ENCODE results near the gene FSIP2.

The FSIP2 gene, protein sequence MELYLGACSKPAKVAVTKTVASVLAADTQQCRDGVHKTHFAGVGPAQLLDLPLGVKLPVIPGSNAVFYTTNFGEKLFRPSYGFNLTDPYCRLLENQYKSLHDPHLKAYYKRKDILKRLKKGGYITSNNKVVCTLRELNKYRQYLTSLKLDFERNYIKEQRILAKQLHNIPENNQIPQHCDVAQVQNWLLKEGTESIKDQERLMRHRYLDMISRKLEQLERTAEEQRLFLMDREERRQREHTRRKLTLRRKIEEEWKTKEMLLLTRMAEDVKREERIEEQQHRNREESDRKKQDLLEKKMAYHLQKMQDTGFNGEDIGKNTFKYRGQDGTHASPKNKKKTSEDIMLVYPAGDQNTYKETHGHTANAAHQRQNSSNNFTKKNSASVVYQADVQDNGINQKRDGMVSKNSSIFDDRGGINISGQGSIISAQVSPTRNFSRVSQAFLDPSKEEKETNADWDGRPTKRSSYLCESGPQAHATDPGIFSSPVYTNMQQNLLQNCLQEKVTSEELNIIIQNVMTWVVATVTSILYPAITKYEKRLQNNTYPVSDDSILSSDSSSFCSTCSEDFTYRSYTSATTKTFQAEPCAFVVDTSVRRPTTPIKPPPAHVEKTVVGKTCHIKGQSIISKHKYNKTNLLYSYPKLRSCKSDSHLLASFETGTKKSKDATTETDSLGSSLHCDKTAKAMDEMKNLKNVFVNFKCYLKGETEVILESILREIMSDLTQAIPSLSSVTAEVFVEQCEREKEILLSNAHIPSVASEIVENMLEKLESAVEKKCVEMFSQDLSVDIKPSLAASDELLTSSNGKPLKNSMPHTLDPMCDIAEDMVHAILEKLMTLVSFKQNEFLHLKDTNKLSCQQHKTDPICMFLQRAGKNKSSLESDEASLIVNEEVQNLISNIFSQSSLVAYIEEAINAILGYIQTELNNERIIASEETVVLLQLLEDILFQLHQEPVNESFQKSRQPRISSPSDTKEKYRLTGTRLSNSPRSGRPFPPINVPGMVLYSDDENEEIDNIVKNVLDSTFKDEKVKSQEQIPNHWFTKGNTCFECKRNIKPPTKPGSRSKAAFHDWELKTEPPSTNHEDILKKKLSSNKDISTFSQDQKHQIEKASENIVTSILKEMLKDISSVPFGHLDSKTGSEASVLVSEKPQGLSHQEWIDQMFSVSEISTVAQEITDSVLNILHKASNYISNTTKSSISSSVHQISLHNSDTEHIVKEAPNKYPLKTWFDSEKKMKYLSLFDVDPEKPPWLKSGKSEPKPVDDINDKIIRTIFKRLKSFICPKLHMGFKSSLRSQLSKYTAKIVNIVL (N-terminal part only)

GRCh38 chr2:185738679-185739472, at the start of gene FSIP2:
Gene FSIP2, plus strand, starts transcription at chr2:185738804. Its CDS starts 91 bp downstream, at chr2:185738895.
- DNase-seq (ENCODE audit: low spot score), result peak; percentile 88

- peak; percentile 18 for DNase-seq (ENCODE audit: low spot score)
These were observed 48.6 kb upstream of the FSIP2 start for GRCh38 chr2:185689906-185690539.

DNA sequence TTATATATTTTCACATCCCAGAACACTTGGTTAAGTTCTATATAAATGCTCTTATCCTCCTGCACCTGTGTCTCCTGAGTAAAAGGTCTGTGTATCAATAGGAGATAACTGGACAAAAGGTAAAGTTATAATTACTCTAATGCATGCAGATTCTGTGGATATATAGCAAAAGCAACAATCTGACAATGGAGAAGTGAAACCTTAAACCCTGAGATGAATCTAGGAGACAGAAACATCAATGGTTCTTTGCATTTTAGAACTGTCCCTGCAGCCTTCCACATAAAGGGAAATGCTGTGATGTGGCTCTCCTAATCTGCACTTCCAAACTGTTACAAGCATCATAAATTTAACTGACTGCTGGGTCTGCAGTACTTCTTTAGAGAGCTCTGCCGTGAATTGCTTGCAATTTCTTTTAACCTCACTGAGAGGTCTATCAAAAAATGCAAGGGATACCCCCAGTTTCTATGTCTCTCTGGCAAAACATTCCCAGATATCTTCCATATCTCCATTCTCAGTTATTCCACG, 42.8 kb upstream of the FSIP2 start:
- DNase-seq (ENCODE audit: low spot score), result no peak

DNA sequence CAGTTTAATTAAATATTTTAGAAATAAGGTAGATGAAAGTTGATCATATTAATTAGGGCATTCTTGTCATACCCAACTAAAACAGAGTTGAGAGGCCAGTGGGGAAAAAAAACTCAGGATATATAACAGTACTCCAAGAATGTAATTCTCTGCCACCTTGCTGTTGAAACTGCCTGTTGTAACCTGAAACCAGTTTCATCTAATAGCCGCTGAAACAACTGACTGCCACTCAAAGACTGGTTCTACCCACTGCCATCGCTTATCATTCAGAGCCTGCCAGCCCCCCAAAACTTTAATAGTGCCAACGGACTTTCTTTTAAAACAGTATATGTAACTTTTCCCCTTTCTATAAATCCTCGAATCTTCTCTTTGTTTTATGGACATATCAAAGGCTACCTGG, 37.7 kb upstream of the FSIP2 start:
- DNase-seq (ENCODE audit: low spot score), result no peak

DNA sequence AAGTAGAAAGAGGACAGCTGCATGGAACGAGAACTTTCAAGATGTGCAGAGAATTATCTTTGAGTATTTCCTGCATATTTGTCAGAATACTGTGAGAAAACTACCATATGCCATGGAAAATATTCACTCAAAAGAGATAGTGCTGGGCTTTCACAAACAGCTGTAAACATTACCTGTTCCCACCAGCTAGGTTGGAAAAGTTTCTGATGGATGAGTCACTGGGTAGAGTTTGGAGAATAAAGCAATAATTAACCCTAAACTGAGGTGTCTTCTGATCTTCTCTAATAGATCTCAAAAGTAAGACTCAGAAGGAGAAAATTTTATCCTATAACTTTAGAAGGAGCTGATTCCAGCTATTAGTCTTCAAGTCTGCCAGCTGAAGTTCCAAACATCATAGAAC, 3.9 kb upstream of the FSIP2 start:
- peak; percentile 62 for DNase-seq (ENCODE audit: low spot score)

DNA sequence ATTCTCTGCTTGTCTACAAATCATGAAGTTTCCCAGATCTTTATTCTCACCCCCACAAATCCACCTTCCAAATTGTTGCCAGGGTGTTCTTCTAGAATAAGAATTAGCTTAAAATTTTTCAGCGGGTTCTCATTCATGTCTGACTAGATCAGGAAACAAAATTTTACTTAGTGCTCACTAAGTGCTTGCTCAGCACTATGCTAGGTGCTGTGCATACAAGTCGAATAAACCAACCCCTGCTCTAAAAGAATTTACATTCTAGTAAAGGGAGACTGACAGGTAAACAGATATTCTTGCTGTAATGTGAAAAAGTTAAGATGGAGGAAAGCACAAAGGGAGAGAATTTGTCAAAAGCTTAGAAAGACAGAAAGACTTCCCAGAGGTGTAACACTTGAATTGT, 2.4 kb upstream of the FSIP2 start:
- DNase-seq (ENCODE audit: low spot score), result no peak

DNA sequence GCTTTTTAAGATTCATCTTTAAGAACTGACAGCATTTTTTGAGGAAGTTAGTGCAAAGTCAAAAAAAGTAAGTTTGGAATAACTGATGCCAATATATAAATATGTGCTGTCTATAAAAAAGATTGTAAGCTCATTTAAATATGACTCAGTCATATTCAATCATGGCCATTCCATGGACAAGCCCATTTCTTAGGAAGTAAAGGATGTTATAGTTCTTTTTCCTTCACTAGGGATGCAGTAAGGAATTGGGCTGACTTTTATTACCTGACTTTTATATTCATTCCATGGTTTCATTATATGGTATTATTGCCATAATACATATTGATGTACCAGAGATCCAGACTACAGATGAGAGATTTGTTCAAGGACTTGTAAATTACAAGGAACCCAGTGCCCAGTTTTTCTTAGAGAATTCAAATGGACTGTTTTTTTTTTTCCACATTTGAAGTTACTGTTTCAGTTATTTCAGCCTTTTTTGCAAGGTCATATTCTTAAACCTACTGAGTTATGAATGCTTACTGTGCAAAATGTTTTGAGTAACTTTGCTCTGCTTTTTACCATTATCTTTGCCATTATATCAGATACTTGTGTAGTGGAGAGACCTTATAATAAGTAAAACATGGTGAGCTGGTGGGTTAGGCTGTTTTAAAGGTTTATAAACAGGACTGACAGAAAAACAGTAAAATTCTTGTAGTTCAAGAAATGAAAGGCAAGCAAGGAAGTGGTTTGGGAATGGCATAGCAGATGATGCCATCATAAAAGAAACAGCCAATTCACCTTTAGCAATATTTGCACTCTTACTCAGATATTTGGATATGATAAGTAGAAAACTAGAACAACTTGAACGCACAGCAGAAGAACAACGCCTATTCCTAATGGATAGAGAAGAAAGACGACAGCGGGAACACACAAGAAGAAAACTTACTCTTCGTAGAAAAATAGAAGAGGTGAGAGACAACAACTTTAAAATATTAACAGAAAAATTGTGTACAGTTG, 7.6 kb downstream of the FSIP2 start:
- DNase-seq (ENCODE audit: low spot score), result no peak

DNA sequence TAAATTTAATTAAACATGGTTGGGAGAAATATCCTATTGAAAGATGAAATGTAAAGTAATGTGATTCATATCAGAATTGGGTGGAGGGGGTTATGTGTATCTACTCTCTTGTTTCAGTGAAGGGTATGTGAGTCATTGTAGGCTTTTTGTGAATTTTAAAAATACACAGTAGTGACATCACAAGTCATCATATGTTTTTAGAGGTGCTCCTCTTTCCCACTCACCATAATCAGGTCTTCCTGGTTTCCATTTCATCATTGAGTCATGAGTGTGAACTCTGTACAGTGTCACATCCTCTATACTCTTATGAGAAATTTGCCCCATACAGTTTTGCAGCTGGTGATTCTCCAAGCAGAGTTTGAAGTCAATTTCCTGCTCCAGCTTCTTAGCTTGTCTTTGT, 18.8 kb downstream of the FSIP2 start:
- no peak for DNase-seq (ENCODE audit: low spot score)

- DNase-seq (ENCODE audit: low spot score), result no peak
These were observed 32.8 kb downstream of the FSIP2 start for GRCh38 chr2:185771396-185771795.

DNA sequence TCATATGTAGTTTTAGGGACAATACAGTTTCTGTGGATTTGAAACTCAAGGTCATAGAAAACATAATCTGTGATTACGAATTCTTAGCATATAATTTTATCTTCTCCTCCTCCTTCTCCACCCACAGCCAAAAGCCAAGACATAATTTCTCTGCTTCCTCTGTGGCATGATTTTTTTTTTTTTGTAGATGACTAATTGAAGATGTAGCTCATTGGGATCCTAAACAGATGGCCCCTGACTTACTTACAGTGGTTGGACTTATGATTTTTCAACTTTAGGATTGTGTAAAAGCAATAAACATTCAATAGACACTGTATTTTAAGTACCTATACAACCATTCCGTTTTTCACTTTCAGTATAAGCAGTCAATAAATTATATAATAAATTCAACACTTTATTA, 42.3 kb downstream of the FSIP2 start:
- no peak for DNase-seq (ENCODE audit: low spot score)

DNA sequence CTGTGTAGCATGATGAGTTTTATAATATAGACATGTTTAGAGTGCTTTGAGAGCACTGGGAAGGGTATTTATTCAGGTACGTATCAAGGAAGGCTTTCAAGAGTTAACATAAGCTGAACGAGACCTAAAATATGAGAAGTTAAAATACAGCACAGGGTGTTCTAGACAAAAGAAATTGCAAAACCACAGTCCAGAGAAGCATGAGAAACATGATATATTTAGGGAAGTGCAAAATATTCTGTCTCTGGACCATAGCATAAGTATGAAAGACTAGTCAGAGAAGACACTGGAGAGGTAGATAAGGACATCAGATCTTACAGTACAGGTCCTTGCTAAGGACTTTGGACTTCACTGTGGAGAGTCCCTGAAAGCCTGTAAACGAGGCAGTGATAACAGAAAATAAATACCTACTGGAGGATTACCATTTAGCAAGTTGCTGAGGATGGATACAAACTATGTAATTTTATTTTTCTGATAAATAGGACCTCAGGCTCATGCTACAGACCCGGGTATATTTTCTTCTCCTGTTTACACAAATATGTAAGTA, 43.7 kb downstream of the FSIP2 start:
- no peak for DNase-seq (ENCODE audit: low spot score)

DNA sequence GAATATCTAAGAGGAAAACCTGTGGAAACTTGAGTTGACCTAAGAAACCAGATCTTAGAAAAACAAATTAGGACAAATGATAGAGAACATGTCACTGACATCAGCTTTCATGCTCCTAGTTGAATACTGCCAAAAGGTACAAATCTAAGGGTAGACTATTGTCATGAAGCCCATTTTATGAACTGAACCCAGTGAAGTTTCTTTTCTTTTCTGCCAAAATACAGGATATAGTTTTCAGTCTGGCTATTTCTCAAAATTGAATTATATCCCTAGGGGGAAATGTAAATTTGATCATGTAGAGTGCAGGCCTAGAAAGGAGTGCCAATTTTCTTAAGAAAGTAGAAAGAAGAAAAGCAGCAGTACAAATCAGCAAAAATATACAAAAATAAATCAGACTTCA, 46.6 kb downstream of the FSIP2 start:
- no peak for DNase-seq (ENCODE audit: low spot score)

DNA sequence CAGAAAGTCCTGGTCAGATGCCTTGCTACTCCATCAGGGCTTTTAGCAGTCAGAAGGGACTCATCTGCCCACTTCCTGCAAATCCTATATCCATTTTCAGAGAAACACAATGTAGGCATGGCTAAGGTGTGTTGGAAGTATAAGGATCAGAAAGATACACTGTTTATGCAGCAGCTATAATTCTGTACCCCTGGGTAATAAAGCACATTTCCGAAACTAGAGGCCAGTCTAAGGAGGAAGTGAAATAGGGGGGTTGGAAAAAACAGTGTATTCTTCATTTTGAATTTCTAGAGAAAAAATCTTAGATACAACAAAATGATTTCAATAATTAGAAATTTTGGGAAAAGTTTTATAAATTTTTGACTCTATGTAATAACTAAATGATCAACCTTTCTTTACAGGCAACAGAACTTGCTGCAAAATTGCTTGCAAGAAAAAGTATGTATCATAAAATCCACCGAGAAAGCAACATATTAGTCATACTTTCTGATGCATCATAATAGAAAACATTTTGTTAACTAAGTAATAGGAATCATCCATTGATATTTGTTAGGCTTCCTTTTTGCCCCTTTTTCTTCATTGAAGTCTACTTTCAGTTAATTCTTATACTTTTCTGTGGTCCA, 47.4 kb downstream of the FSIP2 start:
- DNase-seq (ENCODE audit: low spot score), result no peak

- DNase-seq (ENCODE audit: low spot score), result peak; percentile 53
These were observed 48.9 kb downstream of the FSIP2 start for GRCh38 chr2:185787227-185788145.

- no peak for DNase-seq (ENCODE audit: low spot score)
These were observed 51.8 kb downstream of the FSIP2 start for GRCh38 chr2:185790361-185790760.

DNA sequence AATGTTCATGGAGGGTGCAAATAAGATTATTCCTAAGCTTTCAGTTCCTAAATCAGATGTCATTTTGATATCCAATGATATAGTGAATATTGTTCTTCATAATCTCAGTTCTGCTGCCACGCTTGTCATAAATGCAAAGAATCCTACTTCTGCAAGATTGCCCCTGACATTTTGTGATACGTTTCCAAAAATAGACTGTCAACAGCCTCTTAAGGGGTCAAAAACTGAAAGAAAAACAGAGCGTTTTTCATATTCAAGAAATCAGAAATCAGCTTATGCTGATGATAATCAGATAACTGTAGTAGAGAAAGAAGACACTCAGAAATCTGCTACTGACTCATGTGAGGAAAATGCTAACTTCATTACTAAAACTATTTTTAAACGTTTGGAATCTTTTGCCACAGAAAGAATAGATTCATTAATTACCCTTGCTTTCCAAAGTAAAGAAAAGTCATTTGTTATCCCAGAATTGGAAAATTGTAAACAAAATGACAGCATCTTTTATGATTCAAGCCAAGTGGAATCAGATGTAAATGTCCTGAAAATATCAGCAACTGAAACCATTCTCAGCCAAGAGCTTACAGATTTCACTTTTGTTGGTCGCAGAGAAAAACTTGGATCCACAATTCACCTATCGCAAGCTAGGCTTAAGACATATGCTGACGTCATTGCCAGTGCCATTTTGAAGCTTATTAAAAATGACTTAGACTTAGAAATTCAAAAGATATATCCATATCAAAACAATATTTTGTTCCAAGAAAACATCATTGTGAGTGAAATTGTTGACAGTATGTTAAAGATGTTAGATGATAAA, 55.1 kb downstream of the FSIP2 start:
- DNase-seq (ENCODE audit: low spot score), result no peak

DNA sequence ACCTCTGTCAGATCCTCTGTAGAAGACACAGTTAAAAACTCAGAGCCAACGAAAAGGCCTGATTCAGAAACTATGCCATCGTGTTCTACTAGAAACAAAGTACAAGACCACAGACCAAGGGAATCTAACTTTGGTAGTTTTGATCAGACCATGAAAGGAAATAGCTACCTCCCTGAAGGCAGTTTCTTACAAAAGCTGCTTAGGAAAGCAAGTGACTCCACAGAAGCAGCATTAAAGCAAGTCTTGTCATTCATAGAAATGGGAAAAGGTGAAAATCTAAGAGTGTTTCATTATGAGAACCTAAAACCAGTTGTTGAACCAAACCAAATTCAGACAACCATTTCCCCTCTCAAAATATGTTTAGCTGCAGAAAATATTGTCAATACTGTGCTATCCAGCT, 58.2 kb downstream of the FSIP2 start:
- no peak for DNase-seq (ENCODE audit: low spot score)

Measured in kidney tubule cell (primary cell).